ENCODE measurements around the gene MSI2. TPM values are rescaled to one million over a fixed set of nuclear protein-coding genes. Genes with fewer than 3 reads are reported as not detected.
A peak's percentile ranks its signal among the peaks of the same experiment; 100 is the strongest.

Gene MSI2
- total and polyA plus RNA-seq, 9 of the 15 experiments (the other 6 are each of a cell fraction or from before 2014, with no cell fraction given), result 4.6 to 61.8 (median 42.4) TPM

GRCh38 chr17:57335195-57335792, 79.0 kb downstream of the MSI2 start:
- 87% methylated on average over 7 of the region's 7 CpGs for WGBS (ENCODE audit: insufficient coverage, low coverage, missing lambda C conversion rate)
- Histone ChIP-seq H2AFZ (ENCODE audit: low read depth, low read length) (no peak overlapping the region), H3K79me2 (ENCODE audit: control insufficient read depth, insufficient read depth, low read length) (peaks cover 27% of the 10 kb centered on the region; the same call in 2 of the 3 replicates), H3K27me3 (ENCODE audit: control insufficient read depth in 2 of 2, insufficient read depth in 2 of 2, low read length in 2 of 2) (no peaks in the 10 kb centered on the region), H3K9ac (ENCODE audit: insufficient read depth in 1 of 2, low read depth in 2 of 2, low read length in 2 of 2) (no peak overlapping the region), H4K20me1 (replicated peaks; ENCODE audit: control insufficient read depth, insufficient read depth, low read length) (no peaks in the 10 kb centered on the region; the same call in 1 of the 2 replicates), H3K4me3 (no peak overlapping the region), H3K4me2 (ENCODE audit: insufficient read depth, low read length) (no peak overlapping the region), H3K9me1 (ENCODE audit: control insufficient read depth, insufficient read depth, low read length) (peaks cover 4% of the 10 kb centered on the region), H3K9me3 (replicated peaks; ENCODE audit: control insufficient read depth, insufficient read depth, low read depth, low read length) (no peaks in the 10 kb centered on the region), H3K27ac (ENCODE audit: extremely low read depth, low read depth, low read length) (no peak overlapping the region), H3K4me1 (replicated peaks in 1 of 2; ENCODE audit: control insufficient read depth in 2 of 2, insufficient read depth in 2 of 2, low read length in 2 of 2) (peaks cover 6 to 8% of the 10 kb centered on the region in 2 experiments; a peak in 4 of 5 replicates), H3K36me3 (ENCODE audit: control insufficient read depth, insufficient read depth, low read length) (peaks cover 8% of the 10 kb centered on the region; the same call in 2 of the 3 replicates)
- in situ Hi-C loops (cut with MboI), result no loop called here
- FAIRE-seq, result no peak
- ChIA-PET CTCF (ENCODE audit: low intra/inter-chr PET ratio) (no interaction called here), POLR2A (interaction anchor here (1.0 to 1.1 kb wide), 2 partner anchors 16 to 26 kb away, joined by 3 read pairs; no protein-coding TSS in a partner anchor)
- intact Hi-C loops (cut with micrococcal nuclease), result no loop called here
- ATAC-seq, result no peak
- no peak for DNase-seq (ENCODE audit: extremely low read depth in 1 of 4, low spot score in 3 of 4)
- BruUV-seq (replicated peaks), result no TSS peak
- TF ChIP-seq C11orf30 (IDR thresholded peaks at IDR 0.05; ENCODE audit: low read depth), result no peak
- TF ChIP-seq TBL1XR1 (IDR thresholded peaks at IDR 0.05; ENCODE audit: low read length in 2 of 2), result no peak
- TF ChIP-seq ZBTB40 (IDR thresholded peaks at IDR 0.05), result peak; percentile 90
- TF ChIP-seq ZBTB40 (CRISPR knock-in tag; IDR thresholded peaks at IDR 0.05), result peak; percentile 79
- TF ChIP-seq HMG20B (CRISPR knock-in tag; IDR thresholded peaks at IDR 0.05), result no peak
- no peak for TF ChIP-seq MAX (CRISPR knock-in tag; IDR thresholded peaks at IDR 0.05)
- TF ChIP-seq ZKSCAN1 (IDR thresholded peaks at IDR 0.05; ENCODE audit: low read depth, low read length), result peak; percentile 93
- TF ChIP-seq MAFK (IDR thresholded peaks at IDR 0.05; ENCODE audit: low read length), result no peak

Data from K562 (cell line).